ENCODE results near the gene FCAR.
"Not testable (repeated sequence)": the region's sequence is repeated elsewhere in the genome, so short reads cannot be mapped to it uniquely, and the experiment has no call there.

The FCAR gene

GRCh38 chr19:54894106-54894505, 20.1 kb downstream of the FCAR start:
- DNase-seq (ENCODE audit: low read depth), result not testable (repeated sequence)

- DNase-seq (ENCODE audit: low read depth), result no peak
These were observed 22.0 kb downstream of the FCAR start for GRCh38 chr19:54896036-54896435.

GRCh38 chr19:54898685-54899084, 24.6 kb downstream of the FCAR start:
- DNase-seq (ENCODE audit: low read depth), result not testable (repeated sequence)

GRCh38 chr19:54899646-54900045, 25.6 kb downstream of the FCAR start:
- DNase-seq (ENCODE audit: low read depth), result not testable (repeated sequence)

- not testable (repeated sequence) for DNase-seq (ENCODE audit: low read depth)
These were observed 27.1 kb downstream of the FCAR start for GRCh38 chr19:54901153-54901552.

DNA sequence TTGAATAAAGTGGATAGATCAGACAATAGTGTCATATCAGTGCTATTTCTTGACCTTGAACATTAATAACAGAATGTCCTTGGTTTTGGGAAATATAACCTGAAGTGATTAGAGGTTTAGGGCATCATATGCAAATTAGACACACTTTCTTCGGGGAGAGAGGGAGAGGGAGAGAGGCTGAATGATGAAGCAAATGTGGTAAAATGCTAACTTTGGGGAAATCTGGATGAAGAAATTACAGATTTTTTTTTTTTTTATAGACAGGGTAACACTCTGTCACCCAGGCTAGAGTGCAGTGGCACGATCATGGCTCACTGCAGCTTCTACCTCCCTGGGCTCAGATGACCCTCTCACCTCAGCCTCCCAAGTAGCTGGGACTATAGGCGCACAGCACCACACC, 28.0 kb downstream of the FCAR start:
- no peak for DNase-seq (ENCODE audit: low read depth)

DNA sequence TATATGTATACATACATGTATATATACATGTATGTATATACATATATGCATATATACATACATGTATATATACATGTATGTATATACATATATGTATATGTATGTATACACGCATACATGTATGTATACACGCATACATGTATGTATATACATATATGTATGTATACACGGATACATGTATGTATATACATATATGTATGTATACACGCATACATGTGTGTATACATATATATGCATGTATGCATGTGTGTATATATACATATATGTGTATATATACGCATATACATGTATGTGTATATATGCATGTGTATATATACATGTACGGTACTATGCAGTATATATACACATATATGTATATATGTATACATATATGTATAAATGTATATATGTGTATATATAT, 29.3 kb downstream of the FCAR start:
- no peak for DNase-seq (ENCODE audit: low read depth)

DNA sequence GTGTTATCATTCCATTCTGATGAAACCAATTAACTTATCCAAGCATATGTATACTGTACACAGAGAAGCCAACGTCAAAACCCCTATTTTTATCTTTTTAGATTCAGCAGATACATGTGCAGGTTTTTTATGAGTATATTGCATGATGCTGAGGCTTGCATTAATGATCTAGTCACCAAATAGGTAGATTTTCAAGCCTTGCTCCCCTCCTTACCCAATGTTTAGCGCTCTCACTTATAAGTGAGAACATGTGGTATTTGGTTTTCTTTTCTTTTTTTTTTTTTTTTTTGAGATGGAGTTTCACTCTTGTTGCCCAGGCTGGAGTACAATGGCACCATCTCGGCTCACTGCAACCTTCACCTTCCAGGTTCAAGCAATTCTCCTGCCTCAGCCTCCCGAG, 30.2 kb downstream of the FCAR start:
- not testable (repeated sequence) for DNase-seq (ENCODE audit: low read depth)

GRCh38 chr19:54905421-54905802, 31.4 kb downstream of the FCAR start:
- DNase-seq (ENCODE audit: low read depth), result no peak

GRCh38 chr19:54905803-54906511, 31.9 kb downstream of the FCAR start, which contains the start of gene NCR1:
Gene NCR1, plus strand, starts transcription at chr19:54906148. Its CDS starts 40 bp downstream, at chr19:54906188.
- no peak for DNase-seq (ENCODE audit: low read depth)

DNA sequence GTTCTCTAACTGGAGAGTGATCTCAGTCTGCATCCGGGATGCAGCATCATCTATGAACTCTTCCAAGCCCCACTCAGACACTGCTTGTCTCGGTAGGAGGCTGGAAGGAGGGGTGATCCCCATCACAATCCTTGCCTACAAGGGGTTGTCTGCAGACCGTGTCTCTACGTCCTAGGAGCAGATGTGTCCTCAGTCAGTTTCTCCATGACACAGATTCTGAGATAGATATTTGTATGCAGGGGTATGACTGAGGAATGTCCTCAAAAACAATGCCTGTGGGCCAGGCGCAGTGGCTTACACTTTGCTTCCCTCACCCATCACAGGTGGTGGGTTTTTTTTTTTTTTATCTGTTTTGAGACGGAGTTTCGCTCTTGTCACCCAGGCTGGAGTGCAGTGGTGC, 32.8 kb downstream of the FCAR start:
- DNase-seq (ENCODE audit: low read depth), result no peak

- DNase-seq (ENCODE audit: low read depth), result not testable (repeated sequence)
These were observed 33.9 kb downstream of the FCAR start for GRCh38 chr19:54907899-54908298.

GRCh38 chr19:54916822-54917221, 42.8 kb downstream of the FCAR start:
- no peak for DNase-seq (ENCODE audit: low read depth)

- DNase-seq (ENCODE audit: low read depth), result no peak
These were observed 44.5 kb downstream of the FCAR start for GRCh38 chr19:54918499-54918898.

DNA sequence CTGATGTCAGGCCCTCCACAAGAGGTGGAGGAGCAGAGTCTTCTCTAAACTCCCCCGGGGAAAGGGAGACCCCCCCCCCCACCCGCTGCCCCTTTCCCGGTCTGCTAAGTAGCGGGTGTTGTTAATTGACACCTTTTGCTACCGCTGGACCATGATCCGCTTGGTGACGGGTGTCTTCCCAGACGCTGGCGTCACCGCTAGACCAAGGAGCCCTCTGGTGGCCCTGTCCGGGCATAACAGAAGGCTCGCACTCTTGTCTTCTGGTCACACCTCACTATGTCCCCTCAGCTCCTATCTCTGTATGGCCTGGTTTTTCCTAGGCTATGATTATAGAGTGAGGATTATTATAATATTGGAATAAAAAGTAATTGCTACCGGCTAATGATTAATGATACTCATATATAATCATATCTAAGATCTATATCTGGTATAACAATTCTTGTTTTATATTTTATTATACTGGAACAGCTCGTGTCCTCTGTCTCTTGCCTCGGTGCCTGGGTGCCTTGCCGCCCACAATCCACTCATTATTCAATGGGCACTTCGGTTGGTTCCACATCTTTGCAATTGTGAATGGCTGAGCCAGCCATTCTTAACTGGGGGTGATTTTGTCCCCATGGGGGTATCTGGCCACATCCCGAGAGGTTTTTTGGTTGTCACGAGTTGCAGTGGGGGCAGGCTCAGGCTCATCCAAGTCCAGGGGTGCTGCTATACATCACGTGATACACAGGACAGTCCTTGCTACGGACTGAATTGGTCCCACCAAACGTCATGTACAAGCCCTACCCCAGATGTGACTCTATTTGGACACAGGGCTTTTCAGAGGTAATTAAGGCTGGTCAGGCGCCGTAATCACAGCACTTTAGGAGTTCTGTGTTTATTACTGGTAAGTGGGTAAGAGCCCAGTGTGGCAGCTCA, 45.9 kb downstream of the FCAR start:
- DNase-seq (ENCODE audit: low read depth), result not testable (repeated sequence)

- DNase-seq (ENCODE audit: low read depth), result no peak
These were observed 47.0 kb downstream of the FCAR start for GRCh38 chr19:54921082-54921481.

DNA sequence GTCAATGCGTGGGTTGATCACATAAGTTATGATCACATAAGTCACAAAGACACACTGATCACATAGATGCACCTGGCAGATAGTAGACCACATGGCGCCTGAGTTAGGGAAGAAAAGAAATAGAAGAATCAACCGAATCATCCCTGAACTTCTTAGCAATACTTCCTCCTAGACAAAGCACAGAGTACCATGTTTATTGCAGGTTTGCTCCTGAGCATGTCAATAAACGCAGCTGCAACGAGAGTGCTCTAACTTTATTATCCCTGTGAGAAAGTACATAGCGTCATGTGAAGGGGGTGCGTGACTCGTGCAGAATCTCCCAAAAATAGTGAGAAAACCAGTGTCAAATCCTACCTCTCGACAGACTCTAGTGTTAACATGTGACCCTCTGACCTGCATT, 49.2 kb downstream of the FCAR start:
- no peak for DNase-seq (ENCODE audit: low read depth)

GRCh38 chr19:54928299-54928698, 54.3 kb downstream of the FCAR start:
- DNase-seq (ENCODE audit: low read depth), result no peak

DNA sequence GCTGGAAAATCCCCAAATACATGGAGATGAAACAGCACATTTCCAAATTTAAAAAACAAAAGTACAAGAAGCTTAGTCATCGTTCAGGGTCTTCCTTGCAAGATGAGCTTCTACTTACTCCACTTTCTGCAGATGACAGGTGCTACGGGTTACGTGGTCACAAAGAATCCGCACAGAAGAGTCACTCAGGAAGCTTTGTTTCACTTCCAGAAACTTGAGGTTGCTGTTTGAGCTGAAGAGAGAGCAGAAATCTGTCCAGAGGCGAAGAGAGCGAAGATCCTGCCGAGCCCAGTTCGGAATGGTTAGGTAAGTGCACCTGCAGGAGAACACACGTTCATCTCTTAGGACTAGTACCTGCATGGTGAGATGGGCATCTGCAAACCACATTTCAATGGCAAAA, 63.9 kb downstream of the FCAR start:
- DNase-seq (ENCODE audit: low read depth), result no peak

GRCh38 chr19:54938906-54939305, 64.9 kb downstream of the FCAR start:
- no peak for DNase-seq (ENCODE audit: low read depth)

DNA sequence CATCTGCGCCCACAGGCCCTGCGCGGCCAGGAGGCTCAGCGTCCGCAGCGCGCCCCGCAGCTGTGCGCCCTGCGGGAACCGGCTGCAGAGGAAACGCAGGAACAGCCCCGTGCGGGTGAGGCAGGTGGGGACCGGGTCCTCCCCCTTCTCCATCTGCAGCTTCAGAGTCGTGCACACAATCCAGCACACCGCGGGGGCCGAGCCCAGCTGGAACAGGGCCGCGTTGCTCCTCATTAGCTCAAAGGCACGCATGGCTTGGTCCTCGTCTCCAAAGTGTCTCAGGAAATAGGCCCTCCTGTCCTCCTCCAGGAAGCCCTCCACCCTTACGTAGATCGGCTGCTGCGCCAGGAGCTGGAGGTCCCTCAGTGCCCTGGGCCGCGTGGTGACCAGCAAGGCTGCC, 65.5 kb downstream of the FCAR start:
- DNase-seq (ENCODE audit: low read depth), result not testable (repeated sequence)
